HEK293T (cell line): ENCODE measurements around the gene TFRC.

Experiments used
- ELF4 ChIP-seq: fragments of 450-650 bp; IDR thresholded peaks from 2 replicates; pipeline ENCODE4 v1.6.1; 2017; ENCODE audit warnings: antibody characterized with exemption
- SUZ12 ChIP-seq: fragments of 450-650 bp; IDR thresholded peaks from 2 replicates; pipeline ENCODE4 v1.6.1; 2016; ENCODE audit warnings: mild to moderate bottlenecking
- TARDBP ChIP-seq: fragments of 450-650 bp; IDR thresholded peaks from 2 replicates; pipeline ENCODE4 v1.6.1; 2016
- ZNF384 ChIP-seq: fragments of 450-650 bp; IDR thresholded peaks from 2 replicates; pipeline ENCODE4 v1.6.1; 2016

GRCh38 chr3:196108075-196108743 lies 26.3 kb upstream of the TFRC start:
- TF ChIP-seq ZNF384 (no peak), SUZ12 (no peak), TARDBP (no peak), ELF4 (no peak)
